ENCODE data around the gene DLGAP4.

DLGAP4 gene

DNA sequence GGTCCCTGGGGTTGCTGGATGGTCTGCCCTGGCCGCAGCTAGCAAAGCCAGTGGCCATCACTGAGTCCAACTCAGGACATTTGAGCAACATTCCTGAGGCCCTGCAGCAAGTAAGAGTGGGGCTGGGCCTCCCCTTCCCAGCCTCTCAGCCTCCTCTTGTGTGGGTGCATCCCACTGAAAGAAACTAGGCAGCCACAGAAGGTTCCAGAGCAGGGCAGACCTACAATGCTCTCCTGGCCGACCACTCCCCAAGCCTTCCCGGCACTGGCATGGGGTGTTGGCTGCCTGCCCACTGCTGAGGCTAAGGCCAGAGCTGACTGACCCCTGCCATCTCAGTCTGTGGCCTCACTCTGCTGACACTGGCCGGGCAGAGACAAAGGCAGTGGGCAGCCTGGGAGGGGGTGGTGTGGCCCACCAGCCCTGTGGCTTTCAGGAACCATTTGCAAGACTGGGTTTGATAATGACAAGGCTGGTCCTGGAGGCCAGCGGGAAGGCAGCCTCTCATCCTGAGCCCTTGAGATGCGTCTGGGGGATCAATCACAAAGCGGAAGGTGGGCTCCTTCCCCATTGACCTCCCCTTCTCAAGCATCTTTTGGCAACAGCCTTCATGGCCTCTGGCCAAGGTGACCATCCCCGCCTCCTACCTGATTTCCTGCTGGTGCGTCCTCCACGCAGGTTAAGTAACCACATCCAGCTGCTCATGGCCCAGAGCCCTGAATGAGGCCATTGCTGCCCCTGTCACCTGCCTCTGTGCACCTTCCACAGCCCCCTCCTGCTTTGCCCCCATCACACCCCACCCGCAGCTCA, 9.6 kb downstream of the DLGAP4 start:
- CTCF ChIA-PET: no interaction called here
- POLR2A ChIA-PET: no interaction called here
- TF ChIP-seq, protein P1, sequence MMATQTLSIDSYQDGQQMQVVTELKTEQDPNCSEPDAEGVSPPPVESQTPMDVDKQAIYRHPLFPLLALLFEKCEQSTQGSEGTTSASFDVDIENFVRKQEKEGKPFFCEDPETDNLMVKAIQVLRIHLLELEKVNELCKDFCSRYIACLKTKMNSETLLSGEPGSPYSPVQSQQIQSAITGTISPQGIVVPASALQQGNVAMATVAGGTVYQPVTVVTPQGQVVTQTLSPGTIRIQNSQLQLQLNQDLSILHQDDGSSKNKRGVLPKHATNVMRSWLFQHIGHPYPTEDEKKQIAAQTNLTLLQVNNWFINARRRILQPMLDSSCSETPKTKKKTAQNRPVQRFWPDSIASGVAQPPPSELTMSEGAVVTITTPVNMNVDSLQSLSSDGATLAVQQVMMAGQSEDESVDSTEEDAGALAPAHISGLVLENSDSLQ (IDR thresholded peaks at IDR 0.05): no peak
- TF ChIP-seq ARNT (IDR thresholded peaks at IDR 0.05) (no peak), L3MBTL2 (conservative IDR thresholded peaks at IDR 0.05) (no peak), CTBP1 (IDR thresholded peaks at IDR 0.05; ENCODE audit: borderline replicate concordance) (no peak), NFRKB (IDR thresholded peaks at IDR 0.05) (no peak), FOXM1 (IDR thresholded peaks at IDR 0.05; ENCODE audit: borderline replicate concordance) (no peak), FOXA1 (IDR thresholded peaks at IDR 0.05) (no peak)
- DNase-seq (ENCODE audit: extremely low spot score): no peak

DNA sequence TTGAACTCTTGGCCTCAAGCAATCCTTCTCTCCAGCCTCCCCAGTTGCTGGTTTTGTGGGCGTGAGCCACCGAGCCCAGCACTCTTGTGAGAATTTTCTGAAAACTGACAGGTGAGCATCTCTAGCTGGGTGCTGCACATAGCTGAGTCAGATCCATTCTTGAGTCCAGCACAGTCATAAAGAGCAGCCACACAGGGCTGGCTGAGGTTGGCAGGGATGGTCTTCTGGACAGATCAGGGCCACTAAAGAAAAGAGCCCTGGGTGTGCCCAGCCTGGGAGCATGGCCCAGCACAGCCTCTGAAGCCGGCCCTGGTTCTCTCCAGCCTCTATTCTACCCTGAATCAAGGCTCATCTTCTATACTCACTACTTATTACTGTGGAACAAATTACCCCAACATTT, 11.5 kb downstream of the DLGAP4 start:
- no peak for DNase-seq (ENCODE audit: extremely low spot score)
- TF ChIP-seq BHLHE40 (IDR thresholded peaks at IDR 0.05; ENCODE audit: borderline replicate concordance) (no peak), NFRKB (IDR thresholded peaks at IDR 0.05) (no peak), ELF4 (IDR thresholded peaks at IDR 0.05) (no peak), LEF1 (IDR thresholded peaks at IDR 0.05; ENCODE audit: borderline replicate concordance) (no peak), FOXK2 (IDR thresholded peaks at IDR 0.05) (no peak), HDGF (IDR thresholded peaks at IDR 0.05; ENCODE audit: borderline replicate concordance) (no peak), FOXM1 (IDR thresholded peaks at IDR 0.05; ENCODE audit: borderline replicate concordance) (no peak), FOXA1 (IDR thresholded peaks at IDR 0.05) (no peak), SP1 (IDR thresholded peaks at IDR 0.05) (no peak), SUZ12 (IDR thresholded peaks at IDR 0.05) (no peak), L3MBTL2 (conservative IDR thresholded peaks at IDR 0.05) (no peak), CTBP1 (IDR thresholded peaks at IDR 0.05; ENCODE audit: borderline replicate concordance) (no peak), ARNT (IDR thresholded peaks at IDR 0.05) (no peak), TARDBP (IDR thresholded peaks at IDR 0.05) (no peak)
- TF ChIP-seq, protein P1 (IDR thresholded peaks at IDR 0.05): no peak
- CTCF ChIA-PET: interaction anchor here (0.6 kb wide), 3 partner anchors 37 to 328 kb away, joined by 3 to 4 read pairs (median 3); no protein-coding TSS in a partner anchor
- POLR2A ChIA-PET: no interaction called here

- TF ChIP-seq ELF4 (IDR thresholded peaks at IDR 0.05) (no peak), SP1 (IDR thresholded peaks at IDR 0.05) (no peak), FOXM1 (IDR thresholded peaks at IDR 0.05; ENCODE audit: borderline replicate concordance) (no peak), NFRKB (IDR thresholded peaks at IDR 0.05) (no peak), SUZ12 (IDR thresholded peaks at IDR 0.05) (no peak), HDGF (IDR thresholded peaks at IDR 0.05; ENCODE audit: borderline replicate concordance) (no peak), TARDBP (IDR thresholded peaks at IDR 0.05) (no peak), ZNF384 (IDR thresholded peaks at IDR 0.05) (no peak), FOXA1 (IDR thresholded peaks at IDR 0.05) (no peak), L3MBTL2 (conservative IDR thresholded peaks at IDR 0.05) (no peak), ARNT (IDR thresholded peaks at IDR 0.05) (no peak), LEF1 (IDR thresholded peaks at IDR 0.05; ENCODE audit: borderline replicate concordance) (no peak), CTBP1 (IDR thresholded peaks at IDR 0.05; ENCODE audit: borderline replicate concordance) (no peak), FOXK2 (IDR thresholded peaks at IDR 0.05) (no peak), BHLHE40 (IDR thresholded peaks at IDR 0.05; ENCODE audit: borderline replicate concordance) (no peak)
- TF ChIP-seq, protein P1 (IDR thresholded peaks at IDR 0.05): no peak
- no peak for DNase-seq (ENCODE audit: extremely low spot score)
- CTCF ChIA-PET: no interaction called here
- POLR2A ChIA-PET: no interaction called here
Observed at GRCh38 chr20:36318166-36318565, 12.0 kb downstream of the DLGAP4 start.

GRCh38 chr20:36319356-36320260, 13.5 kb downstream of the DLGAP4 start:
- no peak for DNase-seq (ENCODE audit: extremely low spot score)
- TF ChIP-seq CTBP1 (IDR thresholded peaks at IDR 0.05; ENCODE audit: borderline replicate concordance) (no peak), NFRKB (IDR thresholded peaks at IDR 0.05) (no peak), ARNT (IDR thresholded peaks at IDR 0.05) (no peak), SP1 (IDR thresholded peaks at IDR 0.05) (no peak), HDGF (IDR thresholded peaks at IDR 0.05; ENCODE audit: borderline replicate concordance) (no peak), FOXK2 (IDR thresholded peaks at IDR 0.05) (no peak), FOXA1 (IDR thresholded peaks at IDR 0.05) (no peak), LEF1 (IDR thresholded peaks at IDR 0.05; ENCODE audit: borderline replicate concordance) (no peak), SUZ12 (IDR thresholded peaks at IDR 0.05) (no peak), ELF4 (IDR thresholded peaks at IDR 0.05) (no peak), TARDBP (IDR thresholded peaks at IDR 0.05) (no peak), FOXM1 (IDR thresholded peaks at IDR 0.05; ENCODE audit: borderline replicate concordance) (no peak), ZNF384 (IDR thresholded peaks at IDR 0.05) (no peak), BHLHE40 (IDR thresholded peaks at IDR 0.05; ENCODE audit: borderline replicate concordance) (no peak), L3MBTL2 (conservative IDR thresholded peaks at IDR 0.05) (no peak)
- TF ChIP-seq, protein P1 (IDR thresholded peaks at IDR 0.05): no peak
- ChIA-PET CTCF (no interaction called here), POLR2A (no interaction called here)
